GM12891 (cell line): ENCODE results near the gene ASAP3.

ENCODE experiments used
- PAX5 ChIP-seq: IDR thresholded peaks from 2 replicates; pipeline ENCODE4 v1.6.1; 2011; ENCODE audit warnings: low read length, moderate library complexity, mild to moderate bottlenecking; ENCODE audit not compliant: insufficient read depth, severe bottlenecking
- POLR2A ChIP-seq: IDR thresholded peaks from 2 replicates; pipeline ENCODE4 v1.6.1; 2011; ENCODE audit warnings: low read depth, low read length, control low read depth
- POLR2AphosphoS5 ChIP-seq: IDR thresholded peaks from 2 replicates; pipeline ENCODE4 v1.6.1; 2011; ENCODE audit warnings: low read depth, low read length, control low read depth
- POU2F2 ChIP-seq: IDR thresholded peaks from 2 replicates; pipeline ENCODE4 v1.6.1; 2011; ENCODE audit warnings: low read depth, mild to moderate bottlenecking, control low read depth, low read length, moderate library complexity
- TAF1 ChIP-seq: IDR thresholded peaks from 2 replicates; pipeline ENCODE4 v1.6.1; 2011; ENCODE audit warnings: low read depth, low read length, control low read depth

DNA sequence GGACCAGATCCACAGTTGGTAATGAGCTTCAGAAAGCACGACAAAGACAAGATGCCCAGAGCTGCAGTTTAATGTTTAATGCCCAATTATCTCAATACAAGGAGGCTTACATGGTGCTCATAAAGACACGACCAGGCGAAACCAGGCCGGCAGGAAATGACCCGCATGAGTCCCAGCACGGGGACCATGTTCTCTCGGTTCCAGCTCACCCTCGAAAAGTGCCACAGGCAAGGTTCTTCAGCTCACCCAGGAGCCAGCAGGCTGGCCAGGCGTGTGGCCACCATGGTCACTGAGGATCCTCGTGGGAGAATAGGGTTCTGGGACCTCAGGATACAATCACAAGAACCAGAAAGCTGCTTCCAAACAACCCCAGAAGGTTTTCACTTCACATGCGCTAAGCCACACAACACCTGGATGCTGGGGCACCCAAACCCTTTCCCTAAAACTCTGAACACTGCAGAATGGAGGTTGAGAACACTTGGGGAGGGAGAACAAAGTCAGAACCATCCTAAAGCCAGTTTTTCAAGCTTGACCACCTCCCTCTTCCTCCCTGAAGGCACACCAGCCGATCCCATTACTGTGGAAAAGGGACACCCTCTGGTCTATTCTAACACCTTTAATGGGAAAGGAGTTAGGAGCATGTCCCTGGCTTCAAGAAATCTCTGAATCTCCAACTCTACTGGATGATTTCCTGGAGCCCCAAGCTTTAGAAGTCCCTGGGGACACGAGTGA lies 22.6 kb upstream of the ASAP3 start:
- TF ChIP-seq POLR2A (no peak), POU2F2 (no peak), PAX5 (no peak), POLR2AphosphoS5 (no peak), TAF1 (no peak)
